GM12892 (cell line): Measurements from ENCODE around the gene GDF9.

ENCODE experiments used
- POLR2A ChIP-seq: IDR thresholded peaks from 2 replicates; pipeline ENCODE4 v1.6.1; 2011; ENCODE audit warnings: low read depth, low read length, control low read depth
- POLR2AphosphoS5 ChIP-seq: IDR thresholded peaks from 2 replicates; pipeline ENCODE4 v1.6.1; 2011; ENCODE audit warnings: low read depth, low read length, control low read depth

- TF ChIP-seq POLR2A = no peak
- no peak for TF ChIP-seq POLR2AphosphoS5
These were observed 26.0 kb downstream of the GDF9 start for GRCh38 chr5:132840313-132840712.
